Subcutaneous abdominal adipose tissue (tissue), 5 donors: ENCODE measurements around the gene OCA2.

Experiments
- H3K27ac ChIP-seq: one replicate; pipeline ENCODE4 v1.7.0; 2013; ENCODE audit warnings: low read depth, mild to moderate bottlenecking, inconsistent platforms, low read length, moderate library complexity
- H3K27me3 ChIP-seq, 5 donors: one replicate each; pipeline ENCODE4 v1.7.0; 2013; ENCODE audit warnings: low read length in 5 of 5, inconsistent platforms in 1 of 5; ENCODE audit not compliant: control insufficient read depth in 5 of 5, insufficient read depth in 4 of 5
- H3K36me3 ChIP-seq, 5 donors: one replicate each; pipeline ENCODE4 v1.7.0; 2013; ENCODE audit warnings: low read length in 5 of 5; ENCODE audit not compliant: control insufficient read depth in 5 of 5, insufficient read depth in 5 of 5
- H3K4me1 ChIP-seq, 5 donors: one replicate each; pipeline ENCODE4 v1.7.0; 2013; ENCODE audit warnings: low read length in 5 of 5, mild to moderate bottlenecking in 3 of 5, moderate library complexity in 1 of 5; ENCODE audit not compliant: control insufficient read depth in 5 of 5, insufficient read depth in 5 of 5
- H3K4me3 ChIP-seq, 5 donors: one replicate each; pipeline ENCODE4 v1.7.0; 2013; ENCODE audit warnings: low read length in 5 of 5, low read depth in 1 of 5
- H3K9ac ChIP-seq, 5 donors: one replicate each; pipeline ENCODE4 v1.7.0; 2013; ENCODE audit warnings: low read length in 5 of 5, mild to moderate bottlenecking in 4 of 5, moderate library complexity in 3 of 5
- H3K9me3 ChIP-seq, 5 donors: one replicate each; pipeline ENCODE4 v1.7.0; 2013; ENCODE audit warnings: low read length in 5 of 5; ENCODE audit not compliant: control insufficient read depth in 5 of 5
- donor health status: healthy.
- donor health status: healthy.
- donor health status: healthy.
- donor health status: healthy.
- donor health status: healthy.

The OCA2 gene

DNA sequence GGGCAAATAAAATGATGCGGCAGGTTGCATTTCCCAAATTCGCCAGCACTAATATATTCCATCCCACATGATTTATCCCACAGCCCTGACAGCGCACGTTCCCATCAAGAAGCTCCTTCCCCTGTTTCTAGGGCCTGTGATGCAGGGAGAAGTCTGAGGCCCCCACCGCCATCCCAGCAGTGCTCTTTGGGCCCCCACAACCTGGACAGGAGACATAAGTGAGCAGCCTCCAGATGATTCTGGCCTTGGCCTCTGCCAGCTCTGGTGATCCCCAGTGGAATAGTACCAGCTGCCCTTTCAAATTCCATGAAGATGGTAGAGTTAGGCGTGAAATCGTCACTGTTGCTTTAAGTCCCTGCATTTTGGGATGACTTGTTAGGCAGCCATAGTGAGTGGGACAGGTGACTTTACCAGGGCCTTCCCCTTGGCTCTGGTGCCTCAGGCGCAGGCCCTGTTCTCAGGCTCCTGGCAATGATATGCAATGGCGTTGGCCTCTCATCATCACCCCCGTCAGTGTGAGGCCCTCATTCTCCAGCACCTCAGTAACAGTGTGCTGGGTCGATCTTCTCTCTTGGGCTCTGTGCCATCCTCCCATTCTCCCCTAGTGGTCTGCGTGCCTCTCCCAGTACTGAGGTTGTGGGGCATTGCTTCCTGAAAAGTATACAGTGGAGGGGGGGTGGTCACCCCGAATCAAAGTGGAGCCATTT lies 263.7 kb downstream of the OCA2 start:
- no peak overlapping the region for H3K27ac ChIP-seq

GRCh38 chr15:27834684-27835083 lies 264.4 kb downstream of the OCA2 start:
- Histone ChIP-seq H3K36me3 (no peaks in the 10 kb centered on the region), H3K4me1 (no peaks in the 10 kb centered on the region), H3K9me3 (peaks cover 0 to 3% (median 0%) of the 10 kb centered on the region in 5 donors), H3K9ac (no peak overlapping the region), H3K4me3 (no peak overlapping the region), H3K27me3 (no peaks in the 10 kb centered on the region), H3K27ac (no peak overlapping the region)

More for the DNA sequence above, 263.7 kb downstream of the OCA2 start:
- H3K4me3 ChIP-seq = no peak overlapping the region
- H3K9me3 ChIP-seq = peaks cover 0 to 3% (median 0%) of the 10 kb centered on the region in 5 donors
- H3K9ac ChIP-seq = no peak overlapping the region
- no peaks in the 10 kb centered on the region for H3K4me1 ChIP-seq
- H3K27me3 ChIP-seq = no peaks in the 10 kb centered on the region
- H3K36me3 ChIP-seq = no peaks in the 10 kb centered on the region

- H3K36me3 ChIP-seq = no peaks in the 10 kb centered on the region
- H3K9ac ChIP-seq = no peak overlapping the region
- no peaks in the 10 kb centered on the region for H3K4me1 ChIP-seq
- no peak overlapping the region for H3K4me3 ChIP-seq
- no peaks in the 10 kb centered on the region for H3K27me3 ChIP-seq
- H3K9me3 ChIP-seq = peaks cover 0 to 3% (median 0%) of the 10 kb centered on the region in 5 donors
- H3K27ac ChIP-seq = no peak overlapping the region
Observed at GRCh38 chr15:27833974-27834373, 265.1 kb downstream of the OCA2 start.

DNA sequence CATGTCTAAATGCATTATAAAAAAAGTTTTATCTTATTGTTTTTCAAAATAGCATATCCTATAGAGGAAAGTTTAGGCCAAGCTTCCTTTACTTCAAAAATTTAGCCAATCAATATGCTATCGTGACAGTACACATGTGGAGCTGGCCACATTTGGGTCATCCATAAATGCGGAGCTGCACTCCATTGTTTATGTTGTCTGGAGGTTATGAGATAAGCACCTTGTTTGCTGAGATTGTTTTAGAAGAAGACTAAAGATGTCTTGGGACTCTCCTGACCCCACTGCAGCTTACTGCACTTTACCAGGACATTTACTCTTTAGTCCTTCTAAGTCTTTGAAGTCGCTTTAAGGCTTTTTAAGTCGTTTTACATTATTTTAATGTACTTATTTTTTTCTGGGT lies 265.9 kb downstream of the OCA2 start:
- Histone ChIP-seq H3K9ac (no peak overlapping the region), H3K9me3 (peaks cover 0 to 3% (median 0%) of the 10 kb centered on the region in 5 donors), H3K36me3 (no peaks in the 10 kb centered on the region), H3K27ac (no peak overlapping the region), H3K27me3 (no peaks in the 10 kb centered on the region), H3K4me1 (no peaks in the 10 kb centered on the region), H3K4me3 (no peak overlapping the region)

GRCh38 chr15:27832237-27832596 lies 266.9 kb downstream of the OCA2 start:
- peaks cover 0 to 3% (median 0%) of the 10 kb centered on the region in 5 donors for H3K9me3 ChIP-seq
- no peak overlapping the region for H3K27ac ChIP-seq
- H3K36me3 ChIP-seq = no peaks in the 10 kb centered on the region
- no peaks in the 10 kb centered on the region for H3K4me1 ChIP-seq
- H3K4me3 ChIP-seq = no peak overlapping the region
- H3K9ac ChIP-seq = no peak overlapping the region
- H3K27me3 ChIP-seq = no peaks in the 10 kb centered on the region

- no peak overlapping the region for H3K27ac ChIP-seq
- peaks cover 0 to 3% (median 0%) of the 10 kb centered on the region in 5 donors for H3K9me3 ChIP-seq
- no peak overlapping the region for H3K4me3 ChIP-seq
- H3K36me3 ChIP-seq = no peaks in the 10 kb centered on the region
- no peaks in the 10 kb centered on the region for H3K27me3 ChIP-seq
- no peak overlapping the region for H3K9ac ChIP-seq
- no peaks in the 10 kb centered on the region for H3K4me1 ChIP-seq
Observed at GRCh38 chr15:27831384-27832236, 267.5 kb downstream of the OCA2 start.

- Histone ChIP-seq H3K4me1 (no peaks in the 10 kb centered on the region), H3K27me3 (no peaks in the 10 kb centered on the region), H3K27ac (no peak overlapping the region), H3K4me3 (no peak overlapping the region), H3K9ac (no peak overlapping the region), H3K9me3 (peaks cover 0 to 3% (median 0%) of the 10 kb centered on the region in 5 donors), H3K36me3 (no peaks in the 10 kb centered on the region)
Observed at GRCh38 chr15:27828746-27829145, 270.4 kb downstream of the OCA2 start.

- Histone ChIP-seq H3K36me3 (no peaks in the 10 kb centered on the region), H3K4me3 (no peak overlapping the region), H3K9me3 (no peaks in the 10 kb centered on the region), H3K27ac (no peak overlapping the region), H3K27me3 (no peaks in the 10 kb centered on the region), H3K4me1 (no peaks in the 10 kb centered on the region), H3K9ac (no peak overlapping the region)
Observed at GRCh38 chr15:27826902-27827714, 272.0 kb downstream of the OCA2 start.

DNA sequence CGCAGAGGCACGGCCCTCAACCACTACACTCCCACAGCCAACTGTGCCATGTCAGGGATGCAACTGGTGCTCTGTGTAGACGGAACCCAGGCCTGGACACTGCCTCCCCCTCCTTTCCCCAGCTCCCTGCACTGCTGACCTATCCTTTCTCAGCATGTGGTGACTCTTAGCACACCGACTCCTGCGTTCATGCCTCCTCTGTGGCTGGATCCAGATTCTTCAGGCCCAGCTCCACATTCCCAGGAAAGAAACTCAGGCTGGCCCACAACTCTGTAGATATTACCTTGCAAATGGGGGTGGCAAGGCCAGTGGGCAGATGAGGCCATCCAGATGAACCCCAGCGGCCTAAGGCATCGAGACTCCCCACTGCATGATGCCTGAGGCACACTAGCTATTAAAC lies 272.7 kb downstream of the OCA2 start:
- H3K27ac ChIP-seq = no peak overlapping the region
- no peaks in the 10 kb centered on the region for H3K27me3 ChIP-seq
- H3K36me3 ChIP-seq = no peaks in the 10 kb centered on the region
- H3K9ac ChIP-seq = no peak overlapping the region
- no peaks in the 10 kb centered on the region for H3K4me1 ChIP-seq
- H3K4me3 ChIP-seq = no peak overlapping the region
- peaks cover 0 to 3% (median 0%) of the 10 kb centered on the region in 5 donors for H3K9me3 ChIP-seq
